ENCODE data around the gene LIN28A.

The LIN28A gene

GRCh38 chr1:26477446-26478152 lies 67.0 kb downstream of the LIN28A start:
- in situ Hi-C loops (cut with HindIII; ENCODE audit: low sequenced_read_pairs) = no loop called here

- in situ Hi-C loops (cut with HindIII; ENCODE audit: low sequenced_read_pairs) = no loop called here
Measured at GRCh38 chr1:26478159-26478558, 67.5 kb downstream of the LIN28A start.

DNA sequence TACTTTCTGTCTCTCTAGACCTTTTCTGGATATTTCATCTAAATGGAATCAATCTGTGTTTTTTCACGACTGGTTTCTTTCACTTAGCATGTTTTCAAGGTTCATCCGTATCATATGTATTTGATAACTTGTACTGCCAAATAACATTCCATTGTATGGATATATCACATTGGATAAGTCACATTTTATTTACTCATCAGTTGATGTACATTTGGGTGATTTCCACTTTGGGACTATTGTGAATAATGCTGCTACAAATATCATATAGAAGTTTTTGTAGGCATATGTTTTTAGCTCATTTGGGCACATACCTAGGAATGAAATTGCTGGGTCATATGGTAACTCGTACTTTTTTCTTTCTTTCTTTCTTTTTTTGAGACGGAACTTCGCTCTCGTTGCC lies 68.4 kb downstream of the LIN28A start:
- in situ Hi-C loops (cut with HindIII; ENCODE audit: low sequenced_read_pairs) = no loop called here

All from endothelial cell of hepatic sinusoid (primary cell).